H9 (cell line): ENCODE data around the gene NCBP1. TPM values are rescaled to one million over a fixed set of nuclear protein-coding genes. Genes with fewer than 3 reads are reported as not detected.

ENCODE experiments used
- DNase-seq: peaks from one replicate; pipeline ENCODE4 v3.0.0-alpha.2; 2017
- H2AFZ ChIP-seq: one replicate; pipeline ENCODE4 v1.6.1; 2013; ENCODE audit warnings: mild to moderate bottlenecking, low read length, control low read depth, moderate library complexity
- H2AK5ac ChIP-seq: 2 replicates; pipeline ENCODE4 v1.6.1; 2013; ENCODE audit warnings: low read length, control low read depth, mixed read lengths; ENCODE audit not compliant: insufficient read length
- H2BK120ac ChIP-seq: one replicate; pipeline ENCODE4 v1.6.1; 2013; ENCODE audit warnings: low read depth, mild to moderate bottlenecking, low read length, control low read depth, inconsistent platforms; ENCODE audit not compliant: poor library complexity, severe bottlenecking
- H2BK12ac ChIP-seq: 2 replicates; pipeline ENCODE4 v1.6.1; 2013; ENCODE audit warnings: low read length, control low read depth, mixed read lengths, low read depth; ENCODE audit not compliant: insufficient read length
- H2BK15ac ChIP-seq: 2 replicates; pipeline ENCODE4 v1.6.1; 2013; ENCODE audit warnings: low read depth, low read length, control low read depth
- H2BK20ac ChIP-seq: one replicate; pipeline ENCODE4 v1.6.1; 2013; ENCODE audit warnings: low read depth, mild to moderate bottlenecking, low read length, control low read depth, inconsistent platforms; ENCODE audit not compliant: poor library complexity, severe bottlenecking
- H2BK5ac ChIP-seq: 2 replicates; pipeline ENCODE4 v1.6.1; 2013; ENCODE audit warnings: low read length, control low read depth, mixed read lengths; ENCODE audit not compliant: insufficient read length
- H3K14ac ChIP-seq: 2 replicates; pipeline ENCODE4 v1.6.1; 2013; ENCODE audit warnings: low read length, control low read depth; ENCODE audit not compliant: insufficient read depth
- H3K18ac ChIP-seq: 2 replicates; pipeline ENCODE4 v1.6.1; 2013; ENCODE audit warnings: low read depth, mild to moderate bottlenecking, mixed read lengths, low read length, control low read depth; ENCODE audit not compliant: insufficient read length
- H3K23ac ChIP-seq: 2 replicates; pipeline ENCODE4 v1.6.1; 2013; ENCODE audit warnings: low read length, control low read depth, mixed read lengths, low read depth; ENCODE audit not compliant: insufficient read length
- H3K23me2 ChIP-seq: 2 replicates; pipeline ENCODE4 v1.6.1; 2013; ENCODE audit warnings: low read depth, mild to moderate bottlenecking, mixed read lengths, low read length, control low read depth; ENCODE audit not compliant: insufficient read length, poor library complexity, severe bottlenecking
- H3K27ac ChIP-seq: 2 replicates; pipeline ENCODE4 v1.5.1; 2013; ENCODE audit warnings: low read length, control low read depth, mixed read lengths, low read depth; ENCODE audit not compliant: insufficient read length
- H3K27me3 ChIP-seq: 2 replicates; pipeline ENCODE4 v1.6.1; 2013; ENCODE audit warnings: low read length, control low read depth, inconsistent platforms; ENCODE audit not compliant: insufficient read depth
- H3K4ac ChIP-seq: 2 replicates; pipeline ENCODE4 v1.6.1; 2013; ENCODE audit warnings: low read depth, mild to moderate bottlenecking, control low read depth, inconsistent platforms, low read length, moderate library complexity
- H3K4me1 ChIP-seq: 2 replicates; pipeline ENCODE4 v1.6.1; 2013; ENCODE audit warnings: low read length, control low read depth, inconsistent platforms; ENCODE audit not compliant: insufficient read depth
- H3K4me2 ChIP-seq: 2 replicates; pipeline ENCODE4 v1.6.1; 2013; ENCODE audit warnings: low read length, control low read depth, mixed read lengths; ENCODE audit not compliant: insufficient read length, insufficient read depth
- H3K56ac ChIP-seq: 2 replicates; pipeline ENCODE4 v1.6.1; 2013; ENCODE audit warnings: low read depth, mild to moderate bottlenecking, mixed read lengths, low read length, control low read depth; ENCODE audit not compliant: insufficient read length
- H3K79me1 ChIP-seq: 2 replicates; pipeline ENCODE4 v1.6.1; 2013; ENCODE audit warnings: low read depth, mild to moderate bottlenecking, moderate library complexity, low read length, control low read depth, inconsistent platforms; ENCODE audit not compliant: insufficient read depth, poor library complexity, severe bottlenecking
- H3K79me2 ChIP-seq: 2 replicates; pipeline ENCODE4 v1.6.1; 2013; ENCODE audit warnings: low read length, control low read depth, inconsistent platforms; ENCODE audit not compliant: insufficient read depth
- H3K9ac ChIP-seq: 2 replicates; pipeline ENCODE4 v1.6.1; 2013; ENCODE audit warnings: low read length, control low read depth, mixed read lengths; ENCODE audit not compliant: insufficient read length; ENCODE audit errors: extremely low read depth
- H3K9me3 ChIP-seq: one replicate; pipeline ENCODE4 v1.6.1; 2013; ENCODE audit warnings: low read depth, low read length, inconsistent platforms; ENCODE audit not compliant: control insufficient read depth
- H3T11ph ChIP-seq: one replicate; pipeline ENCODE4 v1.6.1; 2013; ENCODE audit warnings: mild to moderate bottlenecking, low read length, control low read depth, inconsistent platforms
- H4K20me1 ChIP-seq: one replicate; pipeline ENCODE4 v1.6.1; 2013; ENCODE audit not compliant: control insufficient read depth, insufficient read length, insufficient read depth
- H4K5ac ChIP-seq: 2 replicates; pipeline ENCODE4 v1.6.1; 2013; ENCODE audit warnings: low read depth, mild to moderate bottlenecking, mixed read lengths, low read length, control low read depth; ENCODE audit not compliant: insufficient read length
- H4K8ac ChIP-seq: replicated peaks from 2 replicates; pipeline ENCODE4 v1.6.1; 2013; ENCODE audit warnings: low read length, control low read depth, mixed read lengths, low read depth; ENCODE audit not compliant: insufficient read length
- H4K91ac ChIP-seq: 2 replicates; pipeline ENCODE4 v1.6.1; 2013; ENCODE audit warnings: low read depth, mild to moderate bottlenecking, moderate library complexity, mixed read lengths, low read length, control low read depth; ENCODE audit not compliant: insufficient read length
- H3K27ac Mint-ChIP-seq, 3 experiments: 2 replicates in 2 of 3; 3 replicates in 1 of 3; pipeline ENCODE4 v1.8.0; 2020 to 2021; ENCODE audit warnings: mixed read lengths in 3 of 3, mild to moderate bottlenecking in 1 of 3, moderate library complexity in 1 of 3
- H3K27me3 Mint-ChIP-seq: 2 replicates; pipeline ENCODE4 v1.8.0; 2021; ENCODE audit warnings: low read depth, mild to moderate bottlenecking, moderate library complexity, mixed read lengths
- H3K36me3 Mint-ChIP-seq, 3 experiments: 2 replicates in 2 of 3; 3 replicates in 1 of 3; pipeline ENCODE4 v1.8.0; 2020 to 2021; ENCODE audit warnings: low read depth in 3 of 3, mixed read lengths in 3 of 3; ENCODE audit not compliant: insufficient read depth in 1 of 3
- H3K4me1 Mint-ChIP-seq, 2 experiments: 2 replicates each; pipeline ENCODE4 v1.8.0; 2020; ENCODE audit warnings: mixed read lengths in 2 of 2
- H3K4me3 Mint-ChIP-seq, 2 experiments: 2 replicates in 1 of 2; 3 replicates in 1 of 2; pipeline ENCODE4 v1.8.0; 2020 to 2021; ENCODE audit warnings: mild to moderate bottlenecking in 2 of 2, mixed read lengths in 2 of 2, moderate library complexity in 1 of 2
- H3K9me3 Mint-ChIP-seq, 2 experiments: 2 replicates in 1 of 2; 3 replicates in 1 of 2; pipeline ENCODE4 v1.8.0; 2020; ENCODE audit warnings: mild to moderate bottlenecking in 2 of 2, mixed read lengths in 2 of 2, moderate library complexity in 1 of 2
- total RNA-seq: library from RNA; stranded (reverse); gene quantifications from 2 replicates; pipeline ENCODE4 v1.2.1, GENCODE V29; 2021
- TF ChIP-seq, protein P1 (sequence below): fragments of 200-600 bp; sonication (generic); conservative IDR thresholded peaks from 3 replicates; pipeline ENCODE4 v1.8.0; 2021; ENCODE audit warnings: antibody characterized with exemption, mild to moderate bottlenecking

The NCBP1 gene
- total RNA-seq, 1 experiment from 2014 or later, result 55.7 TPM

GRCh38 chr9:97645720-97646119, 12.1 kb downstream of the NCBP1 start:
- H3K23ac ChIP-seq, result no peak overlapping the region
- TF ChIP-seq, protein P1, sequence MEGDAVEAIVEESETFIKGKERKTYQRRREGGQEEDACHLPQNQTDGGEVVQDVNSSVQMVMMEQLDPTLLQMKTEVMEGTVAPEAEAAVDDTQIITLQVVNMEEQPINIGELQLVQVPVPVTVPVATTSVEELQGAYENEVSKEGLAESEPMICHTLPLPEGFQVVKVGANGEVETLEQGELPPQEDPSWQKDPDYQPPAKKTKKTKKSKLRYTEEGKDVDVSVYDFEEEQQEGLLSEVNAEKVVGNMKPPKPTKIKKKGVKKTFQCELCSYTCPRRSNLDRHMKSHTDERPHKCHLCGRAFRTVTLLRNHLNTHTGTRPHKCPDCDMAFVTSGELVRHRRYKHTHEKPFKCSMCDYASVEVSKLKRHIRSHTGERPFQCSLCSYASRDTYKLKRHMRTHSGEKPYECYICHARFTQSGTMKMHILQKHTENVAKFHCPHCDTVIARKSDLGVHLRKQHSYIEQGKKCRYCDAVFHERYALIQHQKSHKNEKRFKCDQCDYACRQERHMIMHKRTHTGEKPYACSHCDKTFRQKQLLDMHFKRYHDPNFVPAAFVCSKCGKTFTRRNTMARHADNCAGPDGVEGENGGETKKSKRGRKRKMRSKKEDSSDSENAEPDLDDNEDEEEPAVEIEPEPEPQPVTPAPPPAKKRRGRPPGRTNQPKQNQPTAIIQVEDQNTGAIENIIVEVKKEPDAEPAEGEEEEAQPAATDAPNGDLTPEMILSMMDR, result no peak
- Mint-ChIP-seq H3K4me3 (no peak overlapping the region), H3K36me3 (peaks cover 23 to 67% (median 45%) of the 10 kb centered on the region in 3 experiments; a peak in 6 of 7 replicates), H3K27me3 (no peaks in the 10 kb centered on the region), H3K9me3 (no peaks in the 10 kb centered on the region), H3K27ac (no peak overlapping the region), H3K4me1 (peaks cover 7 to 10% of the 10 kb centered on the region in 2 experiments)
- H2BK15ac ChIP-seq, result no peak overlapping the region
- no peak overlapping the region for H3T11ph ChIP-seq
- no peak overlapping the region for H2BK20ac ChIP-seq
- H3K4me2 ChIP-seq, result no peak overlapping the region
- H4K8ac ChIP-seq, result no peak overlapping the region
- H3K23me2 ChIP-seq, result no peaks in the 10 kb centered on the region
- H3K56ac ChIP-seq, result no peak overlapping the region
- no peaks in the 10 kb centered on the region for H3K4me1 ChIP-seq
- no peaks in the 10 kb centered on the region for H4K20me1 ChIP-seq
- no peaks in the 10 kb centered on the region for H3K27me3 ChIP-seq
- H2AK5ac ChIP-seq, result no peak overlapping the region
- no peak overlapping the region for H3K18ac ChIP-seq
- H3K9ac ChIP-seq, result no peak overlapping the region
- H3K14ac ChIP-seq, result no peak overlapping the region
- H3K9me3 ChIP-seq, result no peaks in the 10 kb centered on the region
- H3K79me2 ChIP-seq, result no peaks in the 10 kb centered on the region
- H2BK120ac ChIP-seq, result no peak overlapping the region
- H3K4ac ChIP-seq, result no peak overlapping the region
- no peak overlapping the region for H2BK5ac ChIP-seq
- DNase-seq, result no peak
- no peak overlapping the region for H2BK12ac ChIP-seq
- H3K27ac ChIP-seq, result no peak overlapping the region
- no peak overlapping the region for H4K5ac ChIP-seq
- H3K79me1 ChIP-seq, result no peaks in the 10 kb centered on the region
- H4K91ac ChIP-seq, result no peak overlapping the region
- H2AFZ ChIP-seq, result no peak overlapping the region
